Activated CD4-positive, alpha-beta memory T cell treated with anti-CD3 and anti-CD28 coated beads for 36 hours (primary cell): ENCODE data around the gene SETD1A. TPM values are rescaled to one million over a fixed set of nuclear protein-coding genes. Genes with fewer than 3 reads are reported as not detected.
A peak's percentile ranks its signal among the peaks of the same experiment; 100 is the strongest.
"Not testable (repeated sequence)": the region's sequence is repeated elsewhere in the genome, so short reads cannot be mapped to it uniquely, and the experiment has no call there.

Experiments used
- CTCF ChIA-PET: fragments of 350-600 bp; sonication (Branson Sonifier 250); formaldehyde crosslinking; loops from one replicate; lab custom pipeline; 2021; ENCODE audit warnings: antibody characterized with exemption, inconsistent platforms; lab: Charles Lee
- POLR2A ChIA-PET: fragments of 350-600 bp; sonication (Branson Sonifier 250); formaldehyde crosslinking; loops from one replicate; lab custom pipeline; 2021; ENCODE audit warnings: antibody characterized with exemption; lab: Charles Lee
- DNase-seq: peaks from one replicate; pipeline ENCODE4 v3.0.0-alpha.2; 2020
- H3K27ac Mint-ChIP-seq: one replicate; pipeline ENCODE4 v1.8.0; 2021; ENCODE audit warnings: mixed read lengths
- H3K27me3 Mint-ChIP-seq: one replicate; pipeline ENCODE4 v1.8.0; 2021; ENCODE audit warnings: mixed read lengths
- H3K36me3 Mint-ChIP-seq: one replicate; pipeline ENCODE4 v1.8.0; 2021; ENCODE audit warnings: mixed read lengths
- H3K4me1 Mint-ChIP-seq: one replicate; pipeline ENCODE4 v1.8.0; 2021; ENCODE audit warnings: low read depth, mixed read lengths
- H3K4me3 Mint-ChIP-seq: one replicate; pipeline ENCODE4 v1.8.0; 2021; ENCODE audit warnings: mild to moderate bottlenecking, mixed read lengths
- H3K9me3 Mint-ChIP-seq: one replicate; pipeline ENCODE4 v1.8.0; 2021; ENCODE audit warnings: mixed read lengths
- intact Hi-C: fragments of 100-400 bp; cut with micrococcal nuclease; formaldehyde crosslinking; loops from one replicate; pipeline ENCODE4 v1.15.1; 2023
- total RNA-seq, 2 experiments: library from RNA; stranded (reverse); gene quantifications; one replicate each; pipeline ENCODE4 v1.2.3, GENCODE V29; 2021

SETD1A gene
- total RNA-seq, 2 experiments from 2014 or later, result 16.4 to 17.4 TPM

- Mint-ChIP-seq H3K4me3 (no peak overlapping the region), H3K9me3 (no peaks in the 10 kb centered on the region), H3K36me3 (peaks cover 9% of the 10 kb centered on the region), H3K27ac (no peak overlapping the region), H3K27me3 (no peaks in the 10 kb centered on the region), H3K4me1 (peaks cover 14% of the 10 kb centered on the region)
- DNase-seq, result no peak
- ChIA-PET CTCF (interaction anchor here (1.3 kb wide), 1 partner anchor 11 kb away, joined by 5 read pairs; no protein-coding TSS in a partner anchor), POLR2A (no interaction called here)
- intact Hi-C loops, result no loop called here
These were observed 27.4 kb upstream of the SETD1A start for GRCh38 chr16:30930160-30930571.

GRCh38 chr16:30931068-30931650, 26.4 kb upstream of the SETD1A start:
- CTCF ChIA-PET, result interaction anchor here (1.7 kb wide), 1 partner anchor 11 kb away, joined by 6 read pairs; no protein-coding TSS in a partner anchor
- intact Hi-C loops, result no loop called here

GRCh38 chr16:30934827-30935557, 22.6 kb upstream of the SETD1A start:
- Mint-ChIP-seq H3K27me3 (no peaks in the 10 kb centered on the region), H3K27ac (peak overlapping the region; percentile 35), H3K4me3 (no peak overlapping the region), H3K9me3 (no peaks in the 10 kb centered on the region), H3K36me3 (peaks cover 8% of the 10 kb centered on the region), H3K4me1 (peaks cover 11% of the 10 kb centered on the region)
- peak; percentile 74 for DNase-seq
- intact Hi-C loops, result no loop called here
- ChIA-PET POLR2A (interaction anchor here (0.8 to 1.5 kb wide), 2 partner anchors 13 to 180 kb away, joined by 3 read pairs; no protein-coding TSS in a partner anchor), CTCF (interaction anchor here (0.6 to 3.9 kb wide), 5 partner anchors 7 to 210 kb away, joined by 3 to 19 read pairs (median 5); partner anchors contain the start of genes ZNF646 and ZNF668)

More at GRCh38 chr16:30931068-30931650, 26.4 kb upstream of the SETD1A start:
- no peaks in the 10 kb centered on the region for H3K9me3 Mint-ChIP-seq
- H3K27ac Mint-ChIP-seq, result no peak overlapping the region
- H3K36me3 Mint-ChIP-seq, result peaks cover 7% of the 10 kb centered on the region
- no peak for DNase-seq
- H3K4me3 Mint-ChIP-seq, result no peak overlapping the region
- POLR2A ChIA-PET, result no interaction called here
- peaks cover 12% of the 10 kb centered on the region for H3K4me1 Mint-ChIP-seq
- H3K27me3 Mint-ChIP-seq, result no peaks in the 10 kb centered on the region

- POLR2A ChIA-PET, result no interaction called here
- DNase-seq, result no peak
- Mint-ChIP-seq H3K27ac (no peak overlapping the region), H3K36me3 (peaks cover 2% of the 10 kb centered on the region), H3K9me3 (no peaks in the 10 kb centered on the region), H3K4me1 (peaks cover 24% of the 10 kb centered on the region), H3K4me3 (no peak overlapping the region), H3K27me3 (no peaks in the 10 kb centered on the region)
- CTCF ChIA-PET, result interaction anchor here (1.4 kb wide), 1 partner anchor 16 kb away, joined by 3 read pairs; no protein-coding TSS in a partner anchor
- intact Hi-C loops, result no loop called here
These were observed 19.9 kb upstream of the SETD1A start for GRCh38 chr16:30937692-30938091.

- H3K36me3 Mint-ChIP-seq, result peaks cover 13% of the 10 kb centered on the region
- H3K4me1 Mint-ChIP-seq, result peaks cover 25% of the 10 kb centered on the region
- DNase-seq, H3K27me3 Mint-ChIP-seq, H3K9me3 Mint-ChIP-seq, H3K27ac Mint-ChIP-seq, intact Hi-C loops, H3K4me3 Mint-ChIP-seq: not testable (repeated sequence)
- CTCF ChIA-PET, result interaction anchor here (0.8 to 5.1 kb wide), 3 partner anchors 10 to 94 kb away, joined by 4 to 71 read pairs (median 66); no protein-coding TSS in a partner anchor
- POLR2A ChIA-PET, result interaction anchor here (0.6 kb wide), 1 partner anchor 94 kb away, joined by 3 read pairs; no protein-coding TSS in a partner anchor
These were observed 18.0 kb upstream of the SETD1A start for GRCh38 chr16:30939571-30939970.

- Mint-ChIP-seq H3K9me3 (no peaks in the 10 kb centered on the region), H3K36me3 (peaks cover 14% of the 10 kb centered on the region), H3K27ac (peak overlapping the region; percentile 72), H3K4me3 (peak overlapping the region; percentile 32), H3K4me1 (peaks cover 18% of the 10 kb centered on the region), H3K27me3 (no peaks in the 10 kb centered on the region)
- DNase-seq, result peak; percentile 84
- intact Hi-C loops, result loop anchor here (2.0 kb wide), 2 partner anchors 19 to 45 kb away; partner anchors contain the start of genes CTF1 and FBXL19
- ChIA-PET POLR2A (interaction anchor here (0.5 to 1.6 kb wide), 2 partner anchors 63 to 97 kb away, joined by 4 read pairs; no protein-coding TSS in a partner anchor), CTCF (interaction anchor here (0.7 to 5.1 kb wide), 35 partner anchors 8 to 499 kb away, joined by 3 to 71 read pairs (median 5); partner anchors contain the start of genes BCL7C, ORAI3 and VKORC1)
These were observed 15.7 kb upstream of the SETD1A start for GRCh38 chr16:30941600-30942425.

GRCh38 chr16:30942426-30942806, 15.1 kb upstream of the SETD1A start:
- Mint-ChIP-seq H3K27ac (peak overlapping the region; percentile 72), H3K27me3 (no peaks in the 10 kb centered on the region), H3K9me3 (no peaks in the 10 kb centered on the region), H3K36me3 (peaks cover 14% of the 10 kb centered on the region), H3K4me3 (no peak overlapping the region), H3K4me1 (peaks cover 15% of the 10 kb centered on the region)
- DNase-seq, result no peak
- POLR2A ChIA-PET, result interaction anchor here (1.6 kb wide), 1 partner anchor 98 kb away, joined by 4 read pairs; no protein-coding TSS in a partner anchor
- intact Hi-C loops, result loop anchor here (2.0 kb wide), 2 partner anchors 20 to 46 kb away; partner anchors contain the start of genes CTF1 and FBXL19
- CTCF ChIA-PET, result interaction anchor here (0.9 to 5.1 kb wide), 29 partner anchors 7 to 200 kb away, joined by 3 to 71 read pairs (median 5); partner anchors contain the start of genes BCL7C, ORAI3 and VKORC1

- POLR2A ChIA-PET, result no interaction called here
- peaks cover 18% of the 10 kb centered on the region for H3K4me1 Mint-ChIP-seq
- H3K36me3 Mint-ChIP-seq, result peaks cover 14% of the 10 kb centered on the region
- intact Hi-C loops, result no loop called here
- no peak overlapping the region for H3K27ac Mint-ChIP-seq
- no peak for DNase-seq
- H3K9me3 Mint-ChIP-seq, result no peaks in the 10 kb centered on the region
- no peaks in the 10 kb centered on the region for H3K27me3 Mint-ChIP-seq
- no peak overlapping the region for H3K4me3 Mint-ChIP-seq
- CTCF ChIA-PET, result interaction anchor here (1.0 to 1.9 kb wide), 3 partner anchors 9 to 100 kb away, joined by 4 to 13 read pairs (median 4); no protein-coding TSS in a partner anchor
These were observed 13.2 kb upstream of the SETD1A start for GRCh38 chr16:30944352-30944751.

GRCh38 chr16:30946671-30947540, 10.6 kb upstream of the SETD1A start:
- no peaks in the 10 kb centered on the region for H3K27me3 Mint-ChIP-seq
- H3K4me3 Mint-ChIP-seq, result no peak overlapping the region
- intact Hi-C loops, result no loop called here
- no peaks in the 10 kb centered on the region for H3K9me3 Mint-ChIP-seq
- POLR2A ChIA-PET, result interaction anchor here (1.6 kb wide), 1 partner anchor 12 kb away, joined by 3 read pairs; no protein-coding TSS in a partner anchor
- DNase-seq, result no peak
- CTCF ChIA-PET, result interaction anchor here (1.2 kb wide), 1 partner anchor 102 kb away, joined by 4 read pairs; no protein-coding TSS in a partner anchor
- peaks cover 23% of the 10 kb centered on the region for H3K4me1 Mint-ChIP-seq
- H3K36me3 Mint-ChIP-seq, result peaks cover 12% of the 10 kb centered on the region
- no peak overlapping the region for H3K27ac Mint-ChIP-seq

- ChIA-PET CTCF (interaction anchor here (1.2 kb wide), 1 partner anchor 102 kb away, joined by 4 read pairs; no protein-coding TSS in a partner anchor), POLR2A (interaction anchor here (1.6 kb wide), 1 partner anchor 13 kb away, joined by 3 read pairs; no protein-coding TSS in a partner anchor)
- Mint-ChIP-seq H3K27ac (no peak overlapping the region), H3K36me3 (peaks cover 12% of the 10 kb centered on the region), H3K27me3 (no peaks in the 10 kb centered on the region), H3K4me1 (peaks cover 17% of the 10 kb centered on the region), H3K9me3 (no peaks in the 10 kb centered on the region), H3K4me3 (no peak overlapping the region)
- DNase-seq, result no peak
- intact Hi-C loops, result no loop called here
These were observed 10.1 kb upstream of the SETD1A start for GRCh38 chr16:30947541-30947858.
